ENCODE data around the gene EFNA5.

The EFNA5 gene

DNA sequence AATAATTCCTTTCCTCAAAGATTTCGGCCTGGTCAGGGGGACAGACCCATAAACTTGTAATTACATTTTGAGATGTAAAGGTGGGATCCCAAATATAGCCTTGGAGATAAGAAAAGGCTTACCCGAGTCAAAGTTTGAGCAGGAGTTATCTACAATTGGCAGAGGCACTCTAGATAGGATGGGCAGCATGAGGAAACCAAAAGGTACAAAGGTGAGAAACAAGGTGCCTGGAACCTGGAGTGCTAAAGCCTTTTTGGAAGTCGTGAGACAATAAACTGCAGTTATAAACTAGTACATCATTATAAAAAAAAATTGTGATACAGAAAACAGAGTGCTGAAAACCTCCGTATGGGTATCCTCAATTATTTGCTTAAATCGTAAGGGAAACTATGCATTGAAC, 212.4 kb downstream of the EFNA5 start:
- TF ChIP-seq ZFP3 (CRISPR knock-in tag; IDR thresholded peaks at IDR 0.05) (no peak), SNAI2 (CRISPR knock-in tag; IDR thresholded peaks at IDR 0.05) (no peak), RARB (CRISPR knock-in tag; IDR thresholded peaks at IDR 0.05) (no peak), ESRRG (CRISPR knock-in tag; IDR thresholded peaks at IDR 0.05) (no peak), ZC3H10 (CRISPR knock-in tag; IDR thresholded peaks at IDR 0.05) (no peak), PPARA (CRISPR knock-in tag; IDR thresholded peaks at IDR 0.05; ENCODE audit: borderline replicate concordance) (no peak), BACH2 (CRISPR knock-in tag; IDR thresholded peaks at IDR 0.05; ENCODE audit: borderline replicate concordance) (no peak), ZNF70 (CRISPR knock-in tag; IDR thresholded peaks at IDR 0.05) (no peak)
- TF ChIP-seq, protein P1, sequence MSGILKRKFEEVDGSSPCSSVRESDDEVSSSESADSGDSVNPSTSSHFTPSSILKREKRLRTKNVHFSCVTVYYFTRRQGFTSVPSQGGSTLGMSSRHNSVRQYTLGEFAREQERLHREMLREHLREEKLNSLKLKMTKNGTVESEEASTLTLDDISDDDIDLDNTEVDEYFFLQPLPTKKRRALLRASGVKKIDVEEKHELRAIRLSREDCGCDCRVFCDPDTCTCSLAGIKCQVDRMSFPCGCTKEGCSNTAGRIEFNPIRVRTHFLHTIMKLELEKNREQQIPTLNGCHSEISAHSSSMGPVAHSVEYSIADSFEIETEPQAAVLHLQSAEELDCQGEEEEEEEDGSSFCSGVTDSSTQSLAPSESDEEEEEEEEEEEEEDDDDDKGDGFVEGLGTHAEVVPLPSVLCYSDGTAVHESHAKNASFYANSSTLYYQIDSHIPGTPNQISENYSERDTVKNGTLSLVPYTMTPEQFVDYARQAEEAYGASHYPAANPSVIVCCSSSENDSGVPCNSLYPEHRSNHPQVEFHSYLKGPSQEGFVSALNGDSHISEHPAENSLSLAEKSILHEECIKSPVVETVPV (CRISPR knock-in tag; IDR thresholded peaks at IDR 0.05), result no peak
- TF ChIP-seq, protein P2, sequence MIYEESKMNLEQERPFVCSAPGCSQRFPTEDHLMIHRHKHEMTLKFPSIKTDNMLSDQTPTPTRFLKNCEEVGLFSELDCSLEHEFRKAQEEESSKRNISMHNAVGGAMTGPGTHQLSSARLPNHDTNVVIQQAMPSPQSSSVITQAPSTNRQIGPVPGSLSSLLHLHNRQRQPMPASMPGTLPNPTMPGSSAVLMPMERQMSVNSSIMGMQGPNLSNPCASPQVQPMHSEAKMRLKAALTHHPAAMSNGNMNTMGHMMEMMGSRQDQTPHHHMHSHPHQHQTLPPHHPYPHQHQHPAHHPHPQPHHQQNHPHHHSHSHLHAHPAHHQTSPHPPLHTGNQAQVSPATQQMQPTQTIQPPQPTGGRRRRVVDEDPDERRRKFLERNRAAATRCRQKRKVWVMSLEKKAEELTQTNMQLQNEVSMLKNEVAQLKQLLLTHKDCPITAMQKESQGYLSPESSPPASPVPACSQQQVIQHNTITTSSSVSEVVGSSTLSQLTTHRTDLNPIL (CRISPR knock-in tag; IDR thresholded peaks at IDR 0.05; ENCODE audit: low read depth), result no peak
- TF ChIP-seq, protein P3, sequence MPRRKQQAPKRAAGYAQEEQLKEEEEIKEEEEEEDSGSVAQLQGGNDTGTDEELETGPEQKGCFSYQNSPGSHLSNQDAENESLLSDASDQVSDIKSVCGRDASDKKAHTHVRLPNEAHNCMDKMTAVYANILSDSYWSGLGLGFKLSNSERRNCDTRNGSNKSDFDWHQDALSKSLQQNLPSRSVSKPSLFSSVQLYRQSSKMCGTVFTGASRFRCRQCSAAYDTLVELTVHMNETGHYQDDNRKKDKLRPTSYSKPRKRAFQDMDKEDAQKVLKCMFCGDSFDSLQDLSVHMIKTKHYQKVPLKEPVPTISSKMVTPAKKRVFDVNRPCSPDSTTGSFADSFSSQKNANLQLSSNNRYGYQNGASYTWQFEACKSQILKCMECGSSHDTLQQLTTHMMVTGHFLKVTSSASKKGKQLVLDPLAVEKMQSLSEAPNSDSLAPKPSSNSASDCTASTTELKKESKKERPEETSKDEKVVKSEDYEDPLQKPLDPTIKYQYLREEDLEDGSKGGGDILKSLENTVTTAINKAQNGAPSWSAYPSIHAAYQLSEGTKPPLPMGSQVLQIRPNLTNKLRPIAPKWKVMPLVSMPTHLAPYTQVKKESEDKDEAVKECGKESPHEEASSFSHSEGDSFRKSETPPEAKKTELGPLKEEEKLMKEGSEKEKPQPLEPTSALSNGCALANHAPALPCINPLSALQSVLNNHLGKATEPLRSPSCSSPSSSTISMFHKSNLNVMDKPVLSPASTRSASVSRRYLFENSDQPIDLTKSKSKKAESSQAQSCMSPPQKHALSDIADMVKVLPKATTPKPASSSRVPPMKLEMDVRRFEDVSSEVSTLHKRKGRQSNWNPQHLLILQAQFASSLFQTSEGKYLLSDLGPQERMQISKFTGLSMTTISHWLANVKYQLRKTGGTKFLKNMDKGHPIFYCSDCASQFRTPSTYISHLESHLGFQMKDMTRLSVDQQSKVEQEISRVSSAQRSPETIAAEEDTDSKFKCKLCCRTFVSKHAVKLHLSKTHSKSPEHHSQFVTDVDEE (CRISPR knock-in tag; IDR thresholded peaks at IDR 0.05), result no peak
- TF ChIP-seq, protein P4, sequence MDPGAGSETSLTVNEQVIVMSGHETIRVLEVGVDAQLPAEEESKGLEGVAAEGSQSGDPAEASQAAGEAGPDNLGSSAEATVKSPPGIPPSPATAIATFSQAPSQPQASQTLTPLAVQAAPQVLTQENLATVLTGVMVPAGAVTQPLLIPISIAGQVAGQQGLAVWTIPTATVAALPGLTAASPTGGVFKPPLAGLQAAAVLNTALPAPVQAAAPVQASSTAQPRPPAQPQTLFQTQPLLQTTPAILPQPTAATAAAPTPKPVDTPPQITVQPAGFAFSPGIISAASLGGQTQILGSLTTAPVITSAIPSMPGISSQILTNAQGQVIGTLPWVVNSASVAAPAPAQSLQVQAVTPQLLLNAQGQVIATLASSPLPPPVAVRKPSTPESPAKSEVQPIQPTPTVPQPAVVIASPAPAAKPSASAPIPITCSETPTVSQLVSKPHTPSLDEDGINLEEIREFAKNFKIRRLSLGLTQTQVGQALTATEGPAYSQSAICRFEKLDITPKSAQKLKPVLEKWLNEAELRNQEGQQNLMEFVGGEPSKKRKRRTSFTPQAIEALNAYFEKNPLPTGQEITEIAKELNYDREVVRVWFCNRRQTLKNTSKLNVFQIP (CRISPR knock-in tag; IDR thresholded peaks at IDR 0.05; ENCODE audit: borderline replicate concordance, low read depth), result no peak
- TF ChIP-seq, protein P5, sequence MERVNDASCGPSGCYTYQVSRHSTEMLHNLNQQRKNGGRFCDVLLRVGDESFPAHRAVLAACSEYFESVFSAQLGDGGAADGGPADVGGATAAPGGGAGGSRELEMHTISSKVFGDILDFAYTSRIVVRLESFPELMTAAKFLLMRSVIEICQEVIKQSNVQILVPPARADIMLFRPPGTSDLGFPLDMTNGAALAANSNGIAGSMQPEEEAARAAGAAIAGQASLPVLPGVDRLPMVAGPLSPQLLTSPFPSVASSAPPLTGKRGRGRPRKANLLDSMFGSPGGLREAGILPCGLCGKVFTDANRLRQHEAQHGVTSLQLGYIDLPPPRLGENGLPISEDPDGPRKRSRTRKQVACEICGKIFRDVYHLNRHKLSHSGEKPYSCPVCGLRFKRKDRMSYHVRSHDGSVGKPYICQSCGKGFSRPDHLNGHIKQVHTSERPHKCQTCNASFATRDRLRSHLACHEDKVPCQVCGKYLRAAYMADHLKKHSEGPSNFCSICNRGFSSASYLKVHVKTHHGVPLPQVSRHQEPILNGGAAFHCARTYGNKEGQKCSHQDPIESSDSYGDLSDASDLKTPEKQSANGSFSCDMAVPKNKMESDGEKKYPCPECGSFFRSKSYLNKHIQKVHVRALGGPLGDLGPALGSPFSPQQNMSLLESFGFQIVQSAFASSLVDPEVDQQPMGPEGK (CRISPR knock-in tag; IDR thresholded peaks at IDR 0.05; ENCODE audit: borderline replicate concordance), result no peak

DNA sequence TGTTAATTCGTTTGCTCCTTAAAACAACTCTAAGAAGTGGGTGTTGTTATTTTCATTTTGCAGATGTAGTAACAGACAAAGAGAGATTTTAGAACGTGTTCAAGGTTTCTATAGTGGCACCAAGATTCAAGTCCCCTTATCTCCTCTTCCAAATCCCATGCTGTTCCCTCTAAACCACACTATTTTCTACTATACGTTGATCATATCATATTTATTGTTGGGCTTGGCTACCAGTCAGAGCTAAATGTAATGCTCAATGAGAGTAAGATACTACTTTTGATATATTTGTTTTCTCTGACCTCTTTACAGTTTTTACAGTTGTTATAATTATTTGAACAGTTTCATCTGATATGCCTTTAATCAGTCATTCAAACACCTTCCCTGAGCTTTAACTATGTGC, 212.9 kb downstream of the EFNA5 start:
- TF ChIP-seq SNAI2 (CRISPR knock-in tag; IDR thresholded peaks at IDR 0.05) (no peak), CSDC2 (CRISPR knock-in tag; IDR thresholded peaks at IDR 0.05) (no peak), ZC3H10 (CRISPR knock-in tag; IDR thresholded peaks at IDR 0.05) (no peak), ZFP3 (CRISPR knock-in tag; IDR thresholded peaks at IDR 0.05) (no peak)
- TF ChIP-seq, protein P5 (CRISPR knock-in tag; IDR thresholded peaks at IDR 0.05; ENCODE audit: borderline replicate concordance), result no peak
- ATAC-seq, result no peak

More for the DNA sequence above, 212.4 kb downstream of the EFNA5 start:
- no peak for ATAC-seq

DNA sequence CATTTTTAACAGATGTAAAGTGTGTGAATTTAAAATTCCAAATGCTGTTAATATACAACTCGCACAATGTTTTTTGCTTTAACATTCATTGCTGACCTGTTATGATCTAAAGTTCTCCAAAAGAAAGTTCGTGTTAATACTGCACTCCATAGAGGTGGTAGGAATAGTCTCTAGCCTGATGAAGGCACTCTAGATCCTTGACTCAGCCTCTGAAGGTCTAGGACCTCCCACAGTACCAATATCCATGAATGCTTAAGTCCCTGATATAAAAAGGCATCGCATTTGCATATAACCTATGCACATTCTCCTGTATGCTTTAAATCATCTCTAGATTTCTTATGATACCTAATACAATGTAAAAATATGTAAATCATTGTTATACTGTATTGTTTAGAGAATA, 213.6 kb downstream of the EFNA5 start:
- TF ChIP-seq ZNF565 (CRISPR knock-in tag; conservative IDR thresholded peaks at IDR 0.05; ENCODE audit: low read depth) (no peak), ZC3H10 (CRISPR knock-in tag; IDR thresholded peaks at IDR 0.05) (no peak), ISL1 (CRISPR knock-in tag; IDR thresholded peaks at IDR 0.05) (no peak), ESRRG (CRISPR knock-in tag; IDR thresholded peaks at IDR 0.05) (no peak), RARB (CRISPR knock-in tag; IDR thresholded peaks at IDR 0.05) (no peak)
- TF ChIP-seq, protein P1 (CRISPR knock-in tag; IDR thresholded peaks at IDR 0.05), result no peak
- TF ChIP-seq, protein P2 (CRISPR knock-in tag; IDR thresholded peaks at IDR 0.05; ENCODE audit: low read depth), result no peak
- TF ChIP-seq, protein P5 (CRISPR knock-in tag; IDR thresholded peaks at IDR 0.05; ENCODE audit: borderline replicate concordance), result no peak
- ATAC-seq, result no peak
